GM21423 (cell line): Measurements from ENCODE around the gene TSPAN32.
"Not testable (repeated sequence)": the region's sequence is repeated elsewhere in the genome, so short reads cannot be mapped to it uniquely, and the experiment has no call there.

Source experiments
- ATAC-seq: cut with Tn5 transposase; IDR thresholded peaks from one replicate; pipeline ENCODE4 v1.9.1; 2021; ENCODE audit warnings: mild to moderate bottlenecking, moderate library complexity; ENCODE audit not compliant: unreplicated experiment

Gene TSPAN32

GRCh38 chr11:2332569-2332968 lies 30.8 kb downstream of the TSPAN32 start:
- not testable (repeated sequence) for ATAC-seq

- not testable (repeated sequence) for ATAC-seq
Measured at GRCh38 chr11:2333486-2334205, 31.8 kb downstream of the TSPAN32 start.

GRCh38 chr11:2335286-2335685 lies 33.5 kb downstream of the TSPAN32 start:
- ATAC-seq = not testable (repeated sequence)

- ATAC-seq = not testable (repeated sequence)
Measured at GRCh38 chr11:2338760-2339159, 36.9 kb downstream of the TSPAN32 start.

GRCh38 chr11:2342557-2342956 lies 40.7 kb downstream of the TSPAN32 start:
- ATAC-seq = no peak

GRCh38 chr11:2342981-2343380 lies 41.2 kb downstream of the TSPAN32 start:
- no peak for ATAC-seq

- no peak for ATAC-seq
Measured at GRCh38 chr11:2343502-2343901, 41.7 kb downstream of the TSPAN32 start.

GRCh38 chr11:2345050-2345449 lies 43.2 kb downstream of the TSPAN32 start:
- ATAC-seq = no peak

- ATAC-seq = no peak
Measured at GRCh38 chr11:2346014-2346413, 44.2 kb downstream of the TSPAN32 start.

GRCh38 chr11:2346586-2347307 lies 44.9 kb downstream of the TSPAN32 start:
- ATAC-seq = no peak

GRCh38 chr11:2347308-2347830 lies 45.6 kb downstream of the TSPAN32 start:
- ATAC-seq = no peak

- ATAC-seq = no peak
Measured at GRCh38 chr11:2348986-2349385, 47.2 kb downstream of the TSPAN32 start.

- no peak for ATAC-seq
Measured at GRCh38 chr11:2351701-2352100, 49.9 kb downstream of the TSPAN32 start.

GRCh38 chr11:2352420-2352819 lies 50.6 kb downstream of the TSPAN32 start:
- ATAC-seq = no peak

GRCh38 chr11:2355000-2355644 lies 53.3 kb downstream of the TSPAN32 start:
- no peak for ATAC-seq

- ATAC-seq = no peak
Measured at GRCh38 chr11:2357246-2357645, 55.4 kb downstream of the TSPAN32 start.

- not testable (repeated sequence) for ATAC-seq
Measured at GRCh38 chr11:2357651-2358050, 55.8 kb downstream of the TSPAN32 start.

- ATAC-seq = no peak
Measured at GRCh38 chr11:2358754-2359442, 57.1 kb downstream of the TSPAN32 start.

GRCh38 chr11:2359557-2359956 lies 57.7 kb downstream of the TSPAN32 start:
- ATAC-seq = no peak

GRCh38 chr11:2360081-2360642 lies 58.3 kb downstream of the TSPAN32 start:
- no peak for ATAC-seq

- no peak for ATAC-seq
Measured at GRCh38 chr11:2361565-2361964, 59.8 kb downstream of the TSPAN32 start.
